ELR (cell line): ENCODE measurements around the gene PLB1.

Source experiments
- DNase-seq: peaks from one replicate; pipeline ENCODE4 v3.0.0-alpha.2; 2015; ENCODE audit warnings: low read depth

The PLB1 gene

DNA sequence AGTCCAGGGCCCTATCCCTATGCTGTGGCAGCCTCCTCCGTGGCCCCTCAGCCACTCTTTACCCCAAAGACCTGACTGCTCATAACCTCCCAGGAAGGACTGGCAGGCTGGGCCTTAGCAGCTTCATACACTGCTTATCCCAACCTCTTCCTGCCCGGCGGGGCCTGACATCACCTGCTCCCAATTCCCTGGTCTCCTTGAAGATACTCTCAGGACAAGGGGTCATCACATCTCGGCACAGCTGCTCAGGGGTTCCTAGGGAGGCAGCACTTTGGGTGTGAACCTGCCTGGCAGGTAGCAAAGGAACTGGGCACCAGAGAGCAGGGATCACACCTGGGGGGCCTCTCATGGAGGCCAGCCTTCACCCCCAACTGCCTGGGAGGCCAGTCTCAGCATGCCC lies 68.5 kb downstream of the PLB1 start:
- DNase-seq, result no peak

DNA sequence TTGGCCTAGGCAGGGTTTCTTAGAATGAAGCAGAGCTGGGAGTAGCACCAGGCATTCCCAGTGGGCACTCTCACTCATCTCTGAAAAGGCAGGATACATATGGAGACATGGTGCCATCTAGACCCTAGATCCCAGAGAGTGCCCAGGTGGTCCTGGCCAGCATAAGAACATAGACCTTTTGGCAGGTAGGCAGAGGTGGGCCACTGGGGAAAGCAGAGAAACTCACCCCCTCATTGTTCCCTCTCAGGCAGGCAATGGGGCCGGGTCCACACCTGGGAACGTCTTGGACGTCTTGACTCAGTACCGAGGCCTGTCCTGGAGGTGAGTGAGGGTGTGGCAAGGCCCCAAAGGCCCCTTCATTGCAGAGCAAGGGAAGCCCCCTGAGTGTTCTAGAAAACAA lies 69.2 kb downstream of the PLB1 start:
- DNase-seq, result no peak

DNA sequence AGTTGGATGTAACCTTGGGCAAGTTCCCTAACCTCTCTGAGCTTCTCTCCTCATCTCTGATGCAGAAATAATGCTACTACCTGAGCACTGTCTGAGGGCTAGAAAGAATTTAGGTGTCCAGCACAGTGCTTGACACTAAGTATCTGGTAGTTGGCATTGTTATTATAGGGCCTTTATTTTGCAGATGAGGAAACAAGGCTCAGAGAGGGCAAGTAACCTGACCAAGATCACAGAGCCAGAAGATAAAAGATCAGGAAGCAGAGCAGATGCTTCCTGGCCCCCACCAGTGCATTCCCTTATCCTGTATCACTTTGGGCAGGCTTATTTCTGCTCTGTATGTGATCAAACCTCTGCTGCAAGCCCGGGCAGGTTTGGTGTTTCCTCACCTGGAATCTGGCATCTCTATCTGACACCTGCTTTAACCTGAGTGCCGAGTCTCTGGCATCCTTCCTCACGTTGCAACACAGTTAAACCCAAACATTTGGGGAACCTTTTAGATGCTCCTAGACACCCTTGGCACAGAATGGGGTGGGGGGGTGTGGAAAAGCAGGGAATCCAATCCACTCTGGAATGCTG lies 69.9 kb downstream of the PLB1 start:
- DNase-seq, result no peak

DNA sequence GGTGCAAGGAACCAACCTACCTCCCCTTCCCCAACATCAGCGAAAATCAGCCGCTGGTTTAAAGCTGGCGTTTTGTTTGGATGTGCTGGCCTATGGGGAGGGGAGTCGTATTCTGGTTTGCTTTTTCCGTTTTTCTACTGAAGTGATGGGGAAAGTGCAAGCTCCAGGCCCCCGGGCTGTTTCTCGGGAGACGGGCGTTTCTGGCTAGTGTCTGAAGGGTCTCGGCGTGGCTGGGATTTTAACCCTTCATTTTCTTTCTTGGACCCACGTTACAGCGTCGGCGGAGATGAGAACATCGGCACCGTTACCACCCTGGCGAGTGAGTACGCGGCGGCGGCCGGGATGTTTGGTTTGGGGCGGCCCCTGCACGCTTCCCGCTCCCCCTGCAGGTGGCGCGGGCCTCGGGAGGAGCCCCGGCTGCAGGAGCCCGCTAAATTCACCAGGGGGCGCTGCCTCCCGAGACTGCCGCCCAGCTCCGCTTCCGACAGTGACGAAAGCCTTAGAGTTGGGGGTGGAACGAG lies 70.7 kb downstream of the PLB1 start:
- peak; percentile 85 for DNase-seq

DNA sequence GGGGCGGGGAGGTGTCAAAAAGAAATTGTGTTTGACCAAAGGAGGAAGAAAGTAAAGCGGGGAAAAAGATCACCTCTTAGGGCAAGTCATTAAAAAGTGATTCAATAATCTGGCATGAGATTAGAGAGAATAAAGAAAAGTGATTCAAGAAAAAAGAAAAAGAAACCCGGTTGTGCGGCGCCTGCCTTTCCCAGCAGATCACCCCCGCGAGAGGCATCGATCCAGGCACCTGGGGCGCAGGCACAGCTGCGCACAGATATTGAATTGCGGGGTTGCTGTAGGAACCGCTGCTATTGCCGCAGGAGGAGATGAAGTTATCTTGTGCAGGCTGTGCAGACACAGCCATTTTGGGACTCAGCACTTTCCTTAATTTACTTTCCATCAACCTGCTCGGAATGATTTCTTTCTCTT lies 71.2 kb downstream of the PLB1 start:
- peak; percentile 40 for DNase-seq

DNA sequence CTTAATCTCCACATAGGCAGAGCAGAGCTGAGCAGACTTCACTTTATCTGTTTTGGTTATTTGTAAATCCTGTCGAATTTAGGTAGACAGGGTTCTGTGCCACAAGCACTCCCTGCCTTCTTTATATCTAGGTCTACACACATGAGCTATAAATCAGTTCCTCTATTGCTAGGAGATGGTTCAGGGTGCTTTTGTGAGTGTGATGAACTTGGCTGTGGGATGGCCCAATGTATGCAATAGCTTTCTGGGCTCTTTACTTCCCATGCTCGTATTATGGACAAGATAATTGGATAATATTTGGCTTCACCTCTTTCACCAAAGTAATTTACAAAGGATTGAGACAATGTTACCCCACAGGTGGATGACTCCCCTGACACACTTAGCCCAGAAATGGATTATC lies 72.2 kb downstream of the PLB1 start:
- no peak for DNase-seq

DNA sequence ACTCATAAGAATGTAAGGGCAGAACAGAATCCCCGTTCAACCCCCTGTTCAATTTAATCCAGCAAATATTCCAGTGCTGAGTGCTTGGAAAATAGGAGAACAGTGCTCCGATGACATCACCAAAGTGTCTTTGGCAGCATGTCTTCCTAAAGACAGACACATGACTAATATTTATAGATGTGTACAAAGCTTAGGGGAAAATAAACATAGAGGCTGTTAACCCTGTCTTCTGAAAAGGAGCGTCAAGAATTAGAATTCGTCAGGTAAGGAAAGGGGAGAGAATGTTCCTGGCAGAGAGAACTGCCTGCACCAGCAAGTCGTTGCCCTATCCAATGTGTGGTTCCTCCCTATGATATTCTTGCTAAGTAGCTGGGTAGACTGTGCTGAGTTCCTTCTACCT lies 72.7 kb downstream of the PLB1 start:
- no peak for DNase-seq

DNA sequence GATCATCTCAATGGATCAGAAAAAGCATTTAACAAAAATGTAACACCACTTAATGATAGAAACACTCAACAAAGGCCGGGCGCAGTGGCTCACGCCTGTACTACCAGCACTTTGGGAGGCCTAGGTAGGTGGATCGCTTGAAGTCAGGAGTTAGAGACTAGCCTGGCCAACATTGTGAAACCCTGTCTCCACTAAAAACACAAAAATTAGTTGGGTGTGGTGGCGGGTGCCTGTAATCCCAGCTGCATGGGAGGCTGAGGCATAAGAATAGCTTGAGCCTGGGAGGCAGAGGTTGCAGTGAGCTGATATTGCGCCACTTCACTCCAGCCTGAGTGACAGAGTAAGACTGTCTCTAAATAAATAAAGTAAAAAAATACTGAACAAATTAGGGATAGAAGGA lies 74.6 kb downstream of the PLB1 start:
- DNase-seq, result no peak

DNA sequence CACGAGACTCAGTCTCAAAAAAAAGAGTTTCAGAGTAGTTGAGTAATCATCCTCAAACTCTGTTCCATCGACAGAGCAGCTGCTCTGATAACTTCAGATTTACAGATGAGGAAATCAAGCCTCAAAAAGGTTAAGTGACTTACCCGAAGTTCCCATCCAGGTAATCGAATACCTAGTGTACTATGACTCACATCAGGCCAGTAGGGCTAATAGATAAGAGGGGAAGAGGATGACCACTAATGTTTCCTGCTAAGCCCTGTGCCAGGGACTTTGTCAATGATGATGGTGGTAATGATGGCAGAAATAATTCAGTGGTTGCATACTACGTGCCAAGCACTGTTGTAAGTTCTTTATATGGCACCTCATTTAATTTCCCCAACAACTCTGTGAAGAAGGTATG lies 80.9 kb downstream of the PLB1 start:
- DNase-seq, result no peak

DNA sequence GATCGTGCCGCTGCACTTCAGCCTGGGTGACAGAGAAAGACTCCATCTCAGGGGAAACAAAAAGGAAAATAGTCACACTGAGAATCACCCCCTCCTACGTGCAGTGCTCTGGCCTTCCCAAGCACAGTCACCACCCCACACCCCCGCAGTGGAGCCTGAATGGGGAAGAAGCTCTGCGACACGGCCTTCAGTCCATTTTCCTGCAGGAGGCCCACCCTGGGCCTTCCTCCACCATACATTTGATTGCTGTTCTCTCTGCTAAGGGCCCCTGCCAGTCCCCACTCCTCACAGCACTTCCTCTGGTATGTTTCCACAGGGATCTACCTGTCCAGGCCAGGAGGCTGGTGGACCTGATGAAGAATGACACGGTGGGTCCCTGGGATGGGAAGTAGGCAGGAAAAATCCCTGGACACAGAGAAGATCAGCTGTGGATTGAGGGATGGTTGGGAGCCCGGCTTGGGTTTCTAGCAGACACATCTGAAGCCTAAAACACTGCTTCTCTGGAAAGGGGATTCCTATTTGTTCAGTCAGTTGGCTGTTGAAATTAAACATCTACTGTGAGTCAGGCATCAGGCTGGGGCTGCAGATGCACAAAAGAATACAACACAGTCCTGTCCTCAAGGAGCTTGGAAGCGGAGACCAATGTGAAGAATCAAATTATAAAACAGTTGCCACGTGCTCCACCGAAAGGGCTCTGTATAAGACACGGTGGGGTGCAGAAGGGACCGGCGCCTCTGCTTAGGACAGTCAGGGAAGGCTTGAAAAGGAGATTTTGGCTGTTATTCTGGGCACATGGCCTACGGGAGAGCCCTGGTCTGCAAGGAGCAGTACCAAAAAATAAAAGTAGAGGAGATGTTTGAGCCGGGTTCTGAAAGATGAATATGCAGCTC lies 82.2 kb downstream of the PLB1 start:
- no peak for DNase-seq

DNA sequence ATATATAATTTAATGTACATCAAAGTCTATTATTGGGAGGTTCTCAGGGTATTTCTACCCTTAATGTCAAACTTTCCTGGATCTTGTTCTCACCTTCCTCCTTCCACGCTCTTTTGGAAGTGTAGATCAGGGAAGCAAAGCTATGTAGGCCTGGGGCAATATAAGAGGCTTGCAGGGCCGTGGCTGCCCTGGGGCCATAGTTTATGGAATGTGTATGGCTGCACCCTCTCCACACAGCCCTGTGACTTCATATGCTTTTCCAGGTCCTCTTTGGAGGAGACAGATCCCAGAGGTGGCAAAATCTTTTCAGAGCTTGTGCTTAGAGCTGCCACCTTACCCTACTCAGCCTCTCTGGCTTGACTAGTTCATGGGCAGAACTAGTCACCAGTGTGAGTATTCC lies 82.9 kb downstream of the PLB1 start:
- no peak for DNase-seq

DNA sequence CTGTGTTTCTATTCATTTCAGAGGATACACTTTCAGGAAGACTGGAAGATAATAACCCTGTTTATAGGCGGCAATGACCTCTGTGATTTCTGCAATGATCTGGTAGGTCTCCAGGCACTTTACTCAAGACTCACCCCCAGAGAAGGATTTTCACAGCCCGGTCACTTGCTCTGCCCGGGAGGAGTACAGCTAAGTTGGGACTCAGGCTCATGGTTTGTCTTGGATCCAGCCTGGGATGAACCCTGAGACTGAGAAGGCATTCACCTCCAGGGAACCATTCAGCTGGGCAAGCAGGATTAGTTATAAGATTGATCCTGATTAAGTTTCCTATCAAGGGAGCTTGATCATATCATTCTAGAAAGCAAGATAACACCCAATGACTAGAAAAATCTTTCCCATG lies 83.7 kb downstream of the PLB1 start:
- DNase-seq, result no peak

DNA sequence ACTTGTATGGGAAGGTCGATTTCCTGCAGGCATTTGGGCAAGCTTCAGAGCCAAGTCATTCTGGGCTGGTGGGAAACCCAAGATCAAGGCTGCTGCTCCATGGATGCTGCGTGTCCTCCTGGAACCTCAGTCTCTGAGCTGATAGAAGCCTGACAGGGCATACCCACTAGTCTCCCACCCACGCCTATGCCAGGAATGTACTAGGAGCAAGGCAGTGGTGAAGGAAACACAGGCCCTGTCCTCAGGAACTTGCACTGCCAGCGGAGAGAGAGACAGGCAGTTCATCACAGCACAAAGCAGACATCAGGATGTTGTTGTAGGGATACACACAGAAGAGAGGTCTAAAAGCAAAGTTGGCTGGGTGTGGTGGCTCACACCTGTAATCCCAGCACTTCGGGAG lies 84.2 kb downstream of the PLB1 start:
- no peak for DNase-seq

DNA sequence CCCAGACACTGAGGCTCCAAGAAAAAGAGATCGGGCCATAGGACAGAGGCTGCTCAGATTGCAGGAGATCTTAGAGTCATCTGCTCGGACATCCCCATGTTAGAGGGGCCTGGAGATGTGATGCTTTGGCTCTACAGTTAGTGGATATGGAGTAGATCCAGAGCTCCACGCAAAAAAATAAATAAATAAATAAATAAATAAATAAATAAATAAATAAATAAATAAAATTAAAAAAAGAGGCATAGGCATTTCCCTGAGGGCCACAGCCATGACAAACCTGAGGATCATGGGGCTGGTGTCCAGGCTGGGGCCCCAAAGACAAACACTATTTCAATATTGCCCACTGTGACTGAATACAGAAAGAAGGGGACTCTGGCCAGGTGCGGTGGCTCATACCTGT lies 85.5 kb downstream of the PLB1 start:
- DNase-seq, result no peak

DNA sequence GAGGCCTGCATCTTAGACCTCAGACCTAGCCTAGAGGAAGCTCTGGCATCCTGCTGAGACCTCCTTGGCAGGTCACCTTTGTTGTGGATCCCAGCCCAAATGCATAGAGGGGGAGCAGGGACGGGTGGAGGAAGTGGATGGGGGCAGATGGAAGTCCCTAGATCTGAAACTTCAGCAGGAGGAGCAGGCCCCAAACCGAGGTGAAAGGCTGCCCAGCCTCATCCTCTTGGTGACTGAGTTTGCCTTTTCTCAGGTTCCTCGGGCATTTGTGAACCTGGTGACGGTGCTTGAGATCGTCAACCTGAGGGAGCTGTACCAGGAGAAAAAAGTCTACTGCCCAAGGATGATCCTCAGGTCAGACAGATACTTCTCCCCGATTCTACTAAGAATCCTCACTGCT lies 86.3 kb downstream of the PLB1 start:
- DNase-seq, result no peak

DNA sequence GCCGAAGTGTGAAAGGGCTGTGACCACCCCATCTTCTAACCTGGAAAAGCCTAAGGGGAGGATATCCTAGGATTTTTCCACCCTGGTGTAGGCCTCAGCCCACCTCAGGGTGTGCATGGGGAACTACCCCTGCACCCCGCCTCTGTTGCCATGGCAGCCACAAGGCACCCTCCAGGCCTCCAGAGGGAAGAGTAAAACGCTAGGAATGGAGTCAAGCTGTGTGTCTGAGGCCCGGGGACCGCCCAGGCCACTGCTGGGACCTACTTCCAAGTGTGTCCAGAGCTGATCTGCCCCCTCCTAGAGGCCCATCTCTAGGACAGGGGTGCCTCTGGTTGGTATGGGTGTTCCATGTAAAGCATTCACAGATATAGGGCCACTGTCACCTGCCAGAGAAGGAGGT lies 86.7 kb downstream of the PLB1 start:
- no peak for DNase-seq

DNA sequence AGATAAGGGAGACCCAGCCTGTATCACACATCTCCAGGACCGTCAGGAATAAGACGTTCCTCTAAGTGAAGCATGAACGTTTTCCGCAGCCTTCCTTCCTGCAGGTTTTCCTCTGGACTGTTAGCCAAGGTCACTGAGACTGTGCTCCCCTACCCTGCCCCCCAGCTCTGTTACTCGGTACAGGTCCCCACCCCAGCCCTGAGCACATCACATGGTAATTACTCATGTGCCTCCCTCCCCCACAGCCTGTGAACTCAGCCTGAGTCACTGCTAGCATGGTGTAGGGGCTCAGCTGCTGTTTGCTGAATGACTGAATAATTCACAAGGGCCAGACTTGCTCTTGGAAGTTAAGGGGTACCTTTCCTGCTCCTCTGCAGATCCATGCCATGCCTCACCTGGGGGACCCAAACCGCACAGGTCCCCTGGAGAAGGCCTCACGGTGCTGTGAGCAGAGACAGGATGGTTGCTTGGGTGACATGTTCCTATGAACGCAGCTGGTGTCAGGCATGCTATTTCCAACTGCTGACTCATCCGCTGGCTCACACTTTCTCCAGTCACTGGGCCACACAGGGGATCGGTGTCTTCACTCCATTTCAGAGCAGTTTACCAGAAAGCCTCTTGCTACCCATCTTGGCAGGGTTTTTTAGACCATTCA lies 88.2 kb downstream of the PLB1 start:
- DNase-seq, result peak; percentile 98

DNA sequence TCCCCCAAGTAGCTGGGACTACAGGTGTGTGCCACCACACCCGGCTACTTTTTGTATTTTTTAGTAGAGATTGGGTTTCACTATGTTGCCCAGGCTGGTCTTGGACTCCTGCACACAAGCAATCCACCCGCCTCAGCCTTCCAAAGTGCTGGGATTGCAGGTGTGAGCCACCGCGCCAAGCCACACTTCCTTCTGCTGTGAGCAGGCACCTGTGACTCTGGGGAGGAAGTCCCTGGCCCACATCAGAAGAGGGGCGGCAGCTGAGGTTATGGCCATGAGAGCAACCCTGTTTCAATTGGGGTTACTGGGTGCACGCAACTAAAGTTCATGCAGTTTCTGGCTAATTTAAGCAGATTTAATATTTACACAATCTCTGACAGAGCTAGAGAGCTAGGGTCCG lies 91.0 kb downstream of the PLB1 start:
- DNase-seq, result no peak

DNA sequence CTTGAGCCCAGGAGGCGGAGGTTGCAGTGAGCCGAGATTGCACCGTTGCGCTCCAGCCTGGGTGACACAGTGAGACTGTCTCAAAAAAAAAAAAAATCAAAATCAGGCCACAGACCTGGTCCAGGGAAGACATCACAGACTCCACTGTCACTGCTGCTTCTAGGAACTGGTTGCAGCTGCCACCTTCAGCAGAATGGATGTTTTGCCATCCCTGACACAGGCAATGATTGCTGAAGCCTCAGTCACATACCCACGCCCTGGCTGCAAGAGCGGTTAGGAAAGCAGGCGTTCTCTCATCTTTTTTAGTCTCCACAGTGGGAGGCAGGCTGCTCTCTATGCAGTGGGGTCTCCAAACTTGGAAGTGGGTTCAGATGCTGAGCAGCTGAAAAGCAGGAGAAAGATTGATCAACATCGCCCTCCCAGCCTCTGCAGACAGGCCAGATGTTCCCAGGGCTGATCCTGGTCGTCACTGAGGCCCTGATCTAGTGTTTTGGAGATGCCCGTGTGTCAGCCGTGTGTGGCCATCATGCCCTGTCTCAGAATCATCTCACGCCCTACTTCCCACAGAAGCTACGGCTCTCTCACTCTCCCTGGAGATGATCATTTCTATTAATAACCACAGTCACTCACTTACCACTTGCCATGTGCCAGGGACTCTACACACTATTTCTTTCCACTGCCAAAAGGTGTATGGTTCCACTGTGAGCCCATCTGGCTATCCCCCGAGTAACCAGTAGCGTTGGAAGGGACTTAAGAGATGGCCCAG lies 91.8 kb downstream of the PLB1 start:
- DNase-seq, result no peak

DNA sequence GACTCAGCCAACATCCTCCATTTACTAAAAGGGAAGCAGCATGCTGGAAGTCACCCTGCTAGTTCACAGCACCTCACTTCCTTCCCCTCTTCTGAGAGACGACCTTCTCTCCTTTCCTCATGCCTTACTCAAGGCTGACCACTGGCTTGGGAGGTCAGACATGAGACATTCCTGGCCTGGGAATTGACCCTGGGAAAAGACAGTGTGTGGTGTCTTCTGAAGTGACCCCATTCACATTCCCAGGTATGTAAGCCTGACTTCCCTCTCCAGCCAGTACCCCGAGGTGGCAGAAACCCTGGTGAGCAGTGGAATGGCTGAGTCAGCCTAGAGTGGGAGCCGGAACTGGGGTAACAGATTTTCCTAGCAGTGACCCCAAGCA lies 92.4 kb downstream of the PLB1 start:
- peak; percentile 39 for DNase-seq

DNA sequence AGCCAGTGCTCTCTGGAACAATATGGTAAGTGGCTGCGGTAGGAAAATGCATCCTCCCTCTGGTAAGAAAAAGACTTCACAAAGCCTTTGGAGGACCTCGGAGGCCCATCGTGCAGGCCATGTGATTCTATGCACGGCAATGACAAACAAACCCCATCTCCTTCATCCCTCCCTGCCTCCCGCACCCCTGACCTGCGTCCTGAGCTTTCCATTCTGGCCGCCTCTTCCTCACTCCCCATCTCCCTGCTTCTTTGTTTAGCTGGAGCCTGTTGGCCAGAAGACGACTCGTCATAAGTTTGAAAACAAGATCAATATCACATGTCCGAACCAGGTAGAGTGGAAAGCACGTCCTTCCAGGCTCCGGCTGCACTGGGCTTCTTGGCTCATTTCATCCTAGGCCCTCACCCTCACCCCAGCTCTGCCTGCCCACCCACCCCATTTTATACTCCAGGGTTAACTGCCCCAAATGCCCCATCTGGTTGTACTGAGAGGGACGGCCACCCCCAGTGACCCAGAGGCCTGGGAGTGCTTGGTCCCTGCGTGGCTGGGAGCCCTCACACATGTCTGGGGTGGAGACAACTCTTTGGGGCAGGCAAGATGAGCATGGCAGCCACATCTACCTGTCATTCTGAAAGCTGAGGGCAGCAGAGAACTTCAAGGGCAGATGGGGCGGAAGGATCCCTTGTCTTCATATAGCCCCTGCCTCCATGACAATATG lies 94.0 kb downstream of the PLB1 start:
- DNase-seq, result no peak
